ENCODE results near the gene LTO1.

Gene LTO1

DNA sequence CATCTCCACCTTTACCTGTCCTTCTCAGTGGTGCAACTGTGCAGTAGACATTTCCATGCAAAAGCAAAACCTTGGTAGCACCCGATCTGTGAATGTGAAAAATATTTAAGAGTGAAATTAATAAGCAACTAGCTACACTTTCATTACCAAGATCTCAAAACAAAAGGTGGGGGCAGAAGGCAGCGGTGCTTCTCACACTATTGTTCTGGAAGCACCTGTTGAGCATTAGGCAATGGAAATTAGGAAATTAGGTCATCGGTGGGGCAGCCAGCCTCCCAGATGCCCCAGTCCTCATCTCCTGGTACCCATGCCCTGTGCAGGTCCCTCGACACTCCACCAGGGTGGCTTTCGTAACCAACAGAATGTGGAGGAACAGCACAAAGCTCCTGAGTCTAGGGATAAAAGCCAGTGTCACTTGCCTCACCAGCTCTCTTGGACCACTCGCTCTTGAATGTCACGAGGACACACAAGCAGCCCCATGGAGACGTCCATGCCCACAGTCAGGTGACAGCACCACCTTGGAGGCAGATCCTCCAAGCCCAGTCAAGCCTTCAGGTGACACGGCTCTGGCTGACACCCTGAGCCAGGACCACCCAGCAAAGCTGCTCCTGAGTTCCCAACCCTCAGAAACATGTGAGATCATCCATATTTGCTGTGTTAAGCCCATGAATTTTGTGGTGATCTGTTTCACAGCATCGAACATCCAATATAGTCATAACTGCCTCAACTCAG lies 3.3 kb downstream of the LTO1 start:
- H3K9ac ChIP-seq (ENCODE audit: low read depth, low read length, poor library complexity, severe bottlenecking), result no peak overlapping the region
- H3K27me3 ChIP-seq (ENCODE audit: insufficient read depth, low read length, poor library complexity, severe bottlenecking), result no peaks in the 10 kb centered on the region
- peaks cover 18% of the 10 kb centered on the region for H3K4me1 ChIP-seq (ENCODE audit: insufficient read depth, low read length, poor library complexity, severe bottlenecking)
- TF ChIP-seq EZH2phosphoT487 (IDR thresholded peaks at IDR 0.05; ENCODE audit: borderline replicate concordance), result no peak
- TF ChIP-seq, protein P1, sequence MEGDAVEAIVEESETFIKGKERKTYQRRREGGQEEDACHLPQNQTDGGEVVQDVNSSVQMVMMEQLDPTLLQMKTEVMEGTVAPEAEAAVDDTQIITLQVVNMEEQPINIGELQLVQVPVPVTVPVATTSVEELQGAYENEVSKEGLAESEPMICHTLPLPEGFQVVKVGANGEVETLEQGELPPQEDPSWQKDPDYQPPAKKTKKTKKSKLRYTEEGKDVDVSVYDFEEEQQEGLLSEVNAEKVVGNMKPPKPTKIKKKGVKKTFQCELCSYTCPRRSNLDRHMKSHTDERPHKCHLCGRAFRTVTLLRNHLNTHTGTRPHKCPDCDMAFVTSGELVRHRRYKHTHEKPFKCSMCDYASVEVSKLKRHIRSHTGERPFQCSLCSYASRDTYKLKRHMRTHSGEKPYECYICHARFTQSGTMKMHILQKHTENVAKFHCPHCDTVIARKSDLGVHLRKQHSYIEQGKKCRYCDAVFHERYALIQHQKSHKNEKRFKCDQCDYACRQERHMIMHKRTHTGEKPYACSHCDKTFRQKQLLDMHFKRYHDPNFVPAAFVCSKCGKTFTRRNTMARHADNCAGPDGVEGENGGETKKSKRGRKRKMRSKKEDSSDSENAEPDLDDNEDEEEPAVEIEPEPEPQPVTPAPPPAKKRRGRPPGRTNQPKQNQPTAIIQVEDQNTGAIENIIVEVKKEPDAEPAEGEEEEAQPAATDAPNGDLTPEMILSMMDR (conservative IDR thresholded peaks at IDR 0.05; ENCODE audit: low read length), result no peak
- no peaks in the 10 kb centered on the region; the same call in 1 of the 2 replicates for H3K36me3 ChIP-seq (ENCODE audit: insufficient read depth, low read length)
- no peaks in the 10 kb centered on the region for H3F3A ChIP-seq (ENCODE audit: low read depth)
- no peak overlapping the region for H2AFZ ChIP-seq (ENCODE audit: low read length)
- H3K4me3 ChIP-seq (ENCODE audit: low read length, poor library complexity, severe bottlenecking), result no peak overlapping the region
- no peak overlapping the region for H3K4me2 ChIP-seq (ENCODE audit: low read depth, low read length, poor library complexity, severe bottlenecking)
- no peaks in the 10 kb centered on the region for H3K9me2 ChIP-seq (replicated peaks; ENCODE audit: low read depth, low read length)
- peaks cover 19% of the 10 kb centered on the region for H4K20me1 ChIP-seq (ENCODE audit: insufficient read depth, low read length, poor library complexity, severe bottlenecking)
- peaks cover 25% of the 10 kb centered on the region for H3K79me2 ChIP-seq (ENCODE audit: insufficient read depth, low read length)
- H3K9me3 ChIP-seq (ENCODE audit: insufficient read depth, low read depth, low read length), result no peaks in the 10 kb centered on the region

DNA sequence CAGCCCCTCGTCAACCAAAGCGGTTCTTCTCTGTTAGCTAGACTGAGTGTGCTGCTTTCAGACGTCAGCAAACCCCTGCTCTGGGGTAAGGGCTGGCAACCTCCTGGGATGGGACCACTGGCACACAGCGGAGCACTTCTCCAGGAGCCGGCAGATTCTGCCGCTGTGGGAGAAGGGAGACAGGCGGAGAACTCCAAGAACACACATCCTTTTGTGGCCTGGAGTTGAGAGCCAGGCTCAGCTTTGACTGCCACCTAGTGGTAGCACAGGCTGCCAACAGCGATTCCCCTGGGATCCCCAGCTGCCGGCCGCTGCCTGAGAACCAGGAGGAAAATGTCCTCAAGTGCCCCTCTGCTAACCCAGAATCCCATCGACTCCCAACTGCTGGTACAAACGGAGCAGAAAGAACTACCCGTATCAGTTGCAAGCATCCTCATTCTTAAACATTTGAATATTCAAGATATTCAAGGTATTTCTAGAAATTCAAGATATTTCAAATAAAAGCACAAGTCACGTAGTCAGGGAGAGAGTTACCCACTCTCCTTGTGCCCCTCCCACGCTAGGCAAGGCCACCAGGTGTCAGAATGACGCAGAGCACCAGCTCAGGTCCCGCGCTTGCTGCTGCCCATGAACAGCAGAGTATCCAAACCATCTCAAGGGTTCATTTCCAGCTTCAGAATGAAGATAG lies 4.9 kb downstream of the LTO1 start:
- Histone ChIP-seq H3F3A (ENCODE audit: low read depth) (no peaks in the 10 kb centered on the region), H3K9me2 (replicated peaks; ENCODE audit: low read depth, low read length) (no peaks in the 10 kb centered on the region), H3K36me3 (ENCODE audit: insufficient read depth, low read length) (no peaks in the 10 kb centered on the region; the same call in 1 of the 2 replicates), H3K9ac (ENCODE audit: low read depth, low read length, poor library complexity, severe bottlenecking) (no peak overlapping the region), H3K4me2 (ENCODE audit: low read depth, low read length, poor library complexity, severe bottlenecking) (peak overlapping the region; percentile 26), H3K79me2 (ENCODE audit: insufficient read depth, low read length) (peaks cover 25% of the 10 kb centered on the region), H2AFZ (ENCODE audit: low read length) (no peak overlapping the region), H3K9me3 (ENCODE audit: insufficient read depth, low read depth, low read length) (no peaks in the 10 kb centered on the region), H4K20me1 (ENCODE audit: insufficient read depth, low read length, poor library complexity, severe bottlenecking) (peaks cover 19% of the 10 kb centered on the region), H3K4me1 (ENCODE audit: insufficient read depth, low read length, poor library complexity, severe bottlenecking) (peaks cover 18% of the 10 kb centered on the region), H3K4me3 (ENCODE audit: low read length, poor library complexity, severe bottlenecking) (no peak overlapping the region), H3K27me3 (ENCODE audit: insufficient read depth, low read length, poor library complexity, severe bottlenecking) (no peaks in the 10 kb centered on the region)
- TF ChIP-seq EZH2phosphoT487 (IDR thresholded peaks at IDR 0.05; ENCODE audit: borderline replicate concordance), result no peak
- TF ChIP-seq, protein P1 (conservative IDR thresholded peaks at IDR 0.05; ENCODE audit: low read length), result peak; percentile 89

DNA sequence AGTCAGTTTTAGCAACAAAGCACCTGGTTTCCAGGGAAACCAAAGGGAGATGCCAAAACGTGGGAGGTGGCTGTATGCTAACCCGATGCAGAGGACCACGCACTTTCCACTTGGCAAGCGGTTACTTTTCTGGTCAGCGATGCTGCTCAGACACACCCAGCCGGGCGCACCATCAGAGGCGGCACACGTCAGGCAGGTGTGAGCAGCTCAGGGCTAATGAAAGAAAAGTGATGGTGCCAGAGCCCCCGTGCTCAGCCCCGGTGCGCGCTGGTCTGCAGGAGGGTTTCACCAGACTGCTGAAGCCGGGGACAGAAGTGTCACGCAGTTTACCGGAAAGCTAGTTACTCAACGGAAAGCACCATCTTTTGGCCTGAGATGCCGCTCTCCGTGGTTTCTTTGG lies 5.7 kb downstream of the LTO1 start:
- H3K9ac ChIP-seq (ENCODE audit: low read depth, low read length, poor library complexity, severe bottlenecking), result no peak overlapping the region
- no peaks in the 10 kb centered on the region; the same call in 1 of the 2 replicates for H3K36me3 ChIP-seq (ENCODE audit: insufficient read depth, low read length)
- H3K4me3 ChIP-seq (ENCODE audit: low read length, poor library complexity, severe bottlenecking), result no peak overlapping the region
- peaks cover 14% of the 10 kb centered on the region for H4K20me1 ChIP-seq (ENCODE audit: insufficient read depth, low read length, poor library complexity, severe bottlenecking)
- no peak overlapping the region for H3K4me2 ChIP-seq (ENCODE audit: low read depth, low read length, poor library complexity, severe bottlenecking)
- H2AFZ ChIP-seq (ENCODE audit: low read length), result no peak overlapping the region
- TF ChIP-seq EZH2phosphoT487 (IDR thresholded peaks at IDR 0.05; ENCODE audit: borderline replicate concordance), result no peak
- TF ChIP-seq, protein P1 (conservative IDR thresholded peaks at IDR 0.05; ENCODE audit: low read length), result no peak
- peaks cover 18% of the 10 kb centered on the region for H3K79me2 ChIP-seq (ENCODE audit: insufficient read depth, low read length)
- no peaks in the 10 kb centered on the region for H3K27me3 ChIP-seq (ENCODE audit: insufficient read depth, low read length, poor library complexity, severe bottlenecking)
- H3K9me2 ChIP-seq (replicated peaks; ENCODE audit: low read depth, low read length), result no peaks in the 10 kb centered on the region
- H3F3A ChIP-seq (ENCODE audit: low read depth), result no peaks in the 10 kb centered on the region
- H3K4me1 ChIP-seq (ENCODE audit: insufficient read depth, low read length, poor library complexity, severe bottlenecking), result peaks cover 15% of the 10 kb centered on the region
- no peaks in the 10 kb centered on the region for H3K9me3 ChIP-seq (ENCODE audit: insufficient read depth, low read depth, low read length)
